GM19452 (cell line): ENCODE results near the gene GYG1.

Experiments used
- ATAC-seq: cut with Tn5 transposase; IDR thresholded peaks from one replicate; pipeline ENCODE4 v1.9.1; 2021; ENCODE audit not compliant: unreplicated experiment

The GYG1 gene

DNA sequence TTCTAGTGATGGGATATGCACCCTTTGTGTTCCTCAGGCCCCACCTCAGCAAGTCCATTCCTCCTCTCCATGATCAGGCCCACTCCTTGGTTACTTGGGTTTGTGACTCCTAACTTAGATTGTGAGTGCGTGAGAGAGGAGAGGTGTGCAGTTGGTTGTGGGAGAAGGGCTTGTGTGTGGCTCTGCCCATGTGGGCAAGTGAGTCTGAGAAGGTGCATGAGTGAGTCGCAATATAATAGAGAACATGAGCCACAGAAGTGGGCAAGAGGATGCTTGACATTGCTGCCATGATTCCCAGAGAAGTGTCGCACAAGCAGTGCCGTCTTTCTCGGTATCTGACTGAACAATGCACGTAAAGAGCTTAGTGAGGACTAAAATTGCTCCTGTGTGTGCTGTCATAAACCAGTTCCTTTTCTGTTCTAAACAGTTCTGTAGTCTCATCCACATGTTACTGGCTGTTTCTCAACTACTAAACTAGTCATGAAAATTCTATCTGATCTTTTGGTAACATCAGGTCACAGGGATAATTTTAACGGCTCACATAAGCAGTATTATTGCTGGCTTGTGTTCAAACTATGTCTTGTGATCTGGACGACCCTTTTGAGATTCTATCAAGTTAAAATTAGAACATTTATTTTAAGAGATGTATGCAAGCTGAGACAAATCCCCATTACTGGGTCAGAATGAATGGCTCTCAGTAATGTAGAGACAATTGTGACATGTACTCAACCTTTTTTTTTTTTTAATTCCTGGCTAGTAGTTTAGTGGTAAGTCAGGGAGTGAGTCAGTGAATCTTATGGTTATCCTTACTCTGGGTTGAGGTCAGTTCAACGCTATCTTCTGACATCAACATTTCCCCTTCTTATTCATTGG, 25.6 kb downstream of the GYG1 start:
- no peak for ATAC-seq

DNA sequence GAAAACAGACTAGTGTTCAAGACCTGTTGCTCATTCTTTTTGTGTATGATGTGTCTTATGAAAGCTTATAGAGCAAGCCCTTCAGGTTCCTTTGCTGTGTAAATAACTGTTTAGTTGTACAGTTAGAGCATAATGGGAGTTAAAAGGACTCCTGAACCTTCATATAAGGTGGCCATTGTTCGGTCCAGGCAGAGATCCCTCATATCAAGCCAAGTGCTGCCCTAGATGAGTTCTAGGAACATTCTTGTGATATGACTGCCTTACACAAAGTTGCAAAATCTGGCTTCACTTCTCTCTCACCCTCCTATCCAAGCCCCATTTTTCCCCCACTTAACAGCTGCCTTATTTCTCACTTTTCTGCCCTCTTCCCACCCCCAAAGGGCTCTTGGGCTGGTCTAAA, 26.9 kb downstream of the GYG1 start:
- ATAC-seq: no peak

DNA sequence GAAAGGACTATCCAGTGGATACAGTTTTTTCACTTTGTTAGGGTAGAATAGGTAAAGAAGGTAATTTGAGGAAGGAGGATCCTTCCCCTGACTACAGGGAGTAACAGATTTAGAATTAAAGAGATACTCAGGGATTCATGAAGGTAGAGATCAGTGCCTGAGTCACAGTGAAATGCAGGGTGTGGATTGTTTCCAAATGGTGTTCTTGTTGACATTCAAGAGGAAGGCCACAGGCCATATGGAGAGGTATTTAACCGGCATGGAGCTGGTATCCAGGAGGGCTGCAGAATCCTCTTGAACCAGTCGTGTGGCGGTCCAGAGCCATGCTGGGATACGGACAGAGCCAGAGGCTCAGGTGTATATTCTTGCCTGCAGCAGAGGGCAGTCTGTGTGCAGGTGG, 28.2 kb downstream of the GYG1 start:
- no peak for ATAC-seq

DNA sequence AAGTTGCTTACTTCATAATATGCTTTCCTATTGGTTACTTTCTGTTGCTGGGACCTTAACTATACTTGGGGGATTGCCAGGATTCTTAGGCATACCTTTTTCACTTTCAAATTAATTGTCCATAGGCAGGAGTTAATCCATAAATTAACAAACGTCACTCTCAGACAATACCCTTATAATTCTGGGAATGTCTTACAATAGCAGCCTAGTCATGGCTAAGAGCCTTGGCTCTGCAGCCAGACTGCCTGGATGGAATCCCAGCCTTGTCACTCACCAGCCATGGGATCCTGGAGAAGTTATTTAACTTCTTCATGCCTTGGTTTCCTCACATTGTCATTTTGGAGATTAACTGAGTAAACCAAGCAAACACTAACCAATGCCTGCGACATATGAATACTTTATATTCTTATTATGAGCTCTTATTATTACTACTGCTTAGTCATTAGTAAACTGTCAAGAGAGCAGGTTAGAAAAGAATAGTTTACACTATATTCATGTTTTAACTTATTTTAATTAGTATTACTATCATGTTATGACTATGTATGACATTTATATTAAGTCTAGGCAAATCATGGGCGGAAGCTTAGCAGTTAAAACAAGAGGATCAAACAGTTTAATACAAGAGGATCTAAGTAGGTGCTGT, 29.0 kb downstream of the GYG1 start:
- ATAC-seq: no peak

DNA sequence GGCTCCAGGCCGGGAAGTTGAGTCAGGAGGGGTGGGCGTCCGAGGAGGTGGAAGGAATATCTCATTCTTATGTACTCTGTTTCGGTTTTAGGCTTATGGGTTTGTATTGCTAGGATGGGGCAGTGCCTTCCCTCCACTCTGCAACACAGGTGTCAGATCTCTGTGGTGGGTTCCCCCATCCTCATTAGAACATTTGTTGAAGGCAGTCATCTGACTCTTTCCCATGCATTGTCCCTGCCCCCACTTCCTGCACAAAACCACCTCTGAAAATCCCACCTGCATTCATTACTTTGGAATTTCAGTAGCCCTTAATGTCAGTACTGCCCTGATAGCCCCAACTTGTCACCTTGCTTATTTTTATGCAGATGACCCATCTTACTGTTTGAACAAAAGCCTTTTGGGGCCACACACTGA, 29.5 kb downstream of the GYG1 start:
- ATAC-seq: no peak

DNA sequence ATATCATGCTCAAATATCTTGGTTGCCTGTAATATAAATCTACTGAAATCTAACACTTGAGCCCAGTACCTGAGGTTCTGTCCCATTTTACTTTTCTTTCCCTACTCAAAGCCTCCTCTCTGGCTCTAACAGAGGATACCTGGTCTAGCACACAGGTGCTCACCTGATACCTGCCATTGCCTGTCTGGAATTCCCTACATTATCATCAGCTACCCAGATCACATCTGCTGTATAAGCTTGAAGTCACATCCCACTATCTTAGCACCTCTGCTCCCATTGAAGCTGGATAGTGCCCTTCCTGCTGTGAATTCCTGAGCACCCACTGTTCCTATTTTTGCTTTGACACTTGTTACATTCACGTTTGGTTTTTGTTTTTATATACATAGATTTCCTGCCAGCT, 30.5 kb downstream of the GYG1 start:
- ATAC-seq: no peak

DNA sequence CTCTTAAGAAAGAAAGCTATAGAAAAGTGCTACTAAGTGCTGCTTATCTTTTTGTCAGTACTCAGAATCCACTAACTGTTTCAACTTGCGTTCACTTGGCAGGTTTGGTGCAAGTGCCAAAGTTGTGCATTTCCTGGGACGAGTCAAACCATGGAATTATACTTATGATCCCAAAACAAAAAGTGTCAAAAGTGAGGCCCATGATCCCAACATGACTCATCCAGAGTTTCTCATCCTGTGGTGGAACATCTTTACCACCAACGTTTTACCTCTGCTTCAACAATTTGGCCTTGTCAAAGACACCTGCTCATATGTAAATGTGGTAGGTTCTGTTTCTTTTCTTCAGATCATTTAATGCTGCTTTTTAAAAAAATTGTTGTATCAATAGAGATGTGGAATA, 32.6 kb downstream of the GYG1 start:
- ATAC-seq: no peak

DNA sequence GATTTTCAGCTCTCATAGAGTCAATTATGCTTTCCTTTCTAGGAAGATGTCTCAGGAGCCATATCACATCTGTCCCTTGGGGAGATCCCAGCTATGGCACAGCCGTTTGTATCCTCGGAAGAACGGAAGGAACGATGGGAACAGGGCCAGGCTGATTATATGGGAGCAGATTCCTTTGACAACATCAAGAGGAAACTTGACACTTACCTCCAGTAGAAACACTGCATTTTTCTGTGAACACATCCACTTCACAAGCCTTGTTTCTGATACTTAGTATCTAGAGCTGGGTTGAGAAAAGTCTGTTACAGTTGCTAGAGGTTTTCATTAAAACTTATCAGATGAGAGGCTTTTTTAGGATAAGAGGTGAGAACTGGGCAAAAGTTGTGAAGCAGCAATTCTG, 35.4 kb downstream of the GYG1 start:
- ATAC-seq: no peak

DNA sequence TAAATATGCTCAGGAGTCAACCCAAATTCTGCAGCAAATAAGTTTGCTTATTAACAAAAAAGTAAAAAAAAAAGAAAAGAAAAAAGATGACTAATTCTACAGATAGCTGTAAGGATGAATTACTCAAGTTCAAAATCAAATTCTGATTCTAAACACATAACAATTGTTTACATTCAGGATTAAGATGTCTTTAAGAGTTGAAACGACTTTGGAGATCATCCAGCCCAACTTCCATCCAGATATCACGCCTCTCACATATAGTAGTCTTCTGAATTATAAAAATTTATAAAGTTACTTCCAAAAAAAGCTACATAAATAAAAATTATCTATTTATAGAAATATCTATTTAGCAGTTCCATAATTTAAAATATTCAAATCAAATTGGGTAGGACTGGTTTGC, 39.8 kb downstream of the GYG1 start:
- no peak for ATAC-seq

DNA sequence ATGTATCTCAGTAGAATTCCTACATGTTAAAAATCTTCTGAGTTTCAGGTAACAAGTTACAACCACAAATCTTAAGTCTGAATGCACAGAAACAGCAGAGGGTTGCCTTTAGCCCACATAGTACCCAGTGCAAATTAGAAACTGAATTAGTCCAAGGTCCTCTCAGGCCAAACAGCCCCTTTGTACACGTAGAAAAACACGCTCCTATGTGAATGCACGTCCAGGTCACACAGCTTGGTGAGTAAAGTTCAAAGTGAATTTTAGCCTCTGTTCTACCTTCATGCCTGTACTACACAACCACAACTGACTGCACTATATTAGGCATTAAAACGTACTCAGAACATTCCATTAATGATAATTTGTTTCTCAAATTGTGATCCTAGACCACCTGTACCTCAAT, 46.3 kb downstream of the GYG1 start:
- ATAC-seq: no peak

DNA sequence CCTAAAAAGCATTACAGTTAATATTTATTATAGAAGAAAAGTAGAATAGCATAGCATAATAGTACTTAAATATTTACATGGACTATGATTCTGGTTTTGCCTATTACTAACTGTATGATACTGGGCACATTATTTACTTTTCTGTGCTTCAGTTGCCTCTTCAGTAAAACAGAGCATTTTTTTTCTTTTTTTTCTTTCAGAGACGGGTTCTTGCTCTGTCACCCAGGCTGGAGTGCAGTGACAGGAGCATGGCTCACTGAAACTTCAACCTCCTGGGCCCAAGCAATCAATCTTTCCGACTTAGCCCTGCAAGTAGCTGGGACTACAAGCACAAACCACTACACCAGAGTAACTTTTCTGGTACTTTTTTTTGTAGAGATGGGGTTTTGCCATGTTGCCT, 47.0 kb downstream of the GYG1 start:
- ATAC-seq: no peak

DNA sequence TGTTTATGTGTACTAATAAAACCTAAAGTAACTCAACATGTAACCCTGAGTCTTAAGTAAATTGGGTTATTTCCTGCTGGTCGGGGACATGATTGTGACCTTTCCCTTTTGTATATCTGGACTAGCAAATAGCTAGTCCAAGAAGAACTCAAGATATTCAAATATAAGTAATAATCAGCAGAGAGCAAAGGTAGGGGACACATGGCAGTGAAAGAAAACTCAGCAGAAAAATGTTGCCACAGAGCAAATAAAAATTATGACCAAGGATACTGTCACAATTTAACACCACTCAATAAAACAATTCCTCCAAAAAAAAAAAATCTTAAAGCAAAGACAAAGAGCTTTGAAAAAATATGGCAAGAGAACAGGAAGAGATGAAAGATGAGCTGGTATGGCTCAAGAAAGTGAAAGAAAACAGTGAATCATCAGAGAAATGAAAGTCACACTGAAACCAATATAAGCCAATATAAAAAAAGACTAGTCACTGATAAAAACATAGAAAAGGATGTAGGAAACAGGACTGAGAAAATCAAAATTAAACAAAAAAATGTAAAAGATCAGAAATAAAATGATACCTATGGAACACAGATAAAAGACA, 51.5 kb downstream of the GYG1 start:
- ATAC-seq: peak; percentile 82

DNA sequence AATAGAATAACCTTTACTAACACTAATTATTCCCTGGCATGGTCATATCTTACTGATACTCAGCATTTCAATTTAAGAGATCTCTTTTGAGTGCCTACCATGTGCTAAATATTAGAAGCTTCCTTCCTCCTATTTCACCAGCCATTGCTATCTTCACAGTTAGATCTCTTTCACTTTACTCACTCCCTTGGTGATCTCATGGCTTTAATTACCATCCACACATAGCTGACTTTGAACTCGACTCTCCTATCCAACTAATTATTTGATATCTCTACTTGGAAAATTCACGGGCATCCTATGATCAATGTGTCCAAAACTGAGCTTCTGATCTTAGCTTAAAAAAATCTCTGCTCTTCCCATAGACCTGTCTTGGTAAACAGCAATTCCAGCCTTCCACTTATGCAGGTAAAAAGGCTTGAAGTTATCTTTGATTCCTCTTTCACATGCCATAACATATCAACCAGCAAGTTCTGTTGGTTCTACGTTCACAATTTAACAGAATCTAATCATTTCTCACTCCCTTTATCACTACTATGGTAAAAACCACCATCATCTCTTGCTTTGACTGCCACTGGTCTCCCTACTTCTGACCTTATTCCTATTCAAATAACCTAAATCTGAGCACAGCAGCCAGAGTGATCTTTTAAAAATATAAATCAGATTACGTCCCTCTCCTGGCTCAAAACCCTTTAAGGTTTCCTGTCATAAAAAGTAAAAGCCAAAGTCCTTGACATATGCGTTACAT, 53.2 kb downstream of the GYG1 start:
- ATAC-seq: no peak

DNA sequence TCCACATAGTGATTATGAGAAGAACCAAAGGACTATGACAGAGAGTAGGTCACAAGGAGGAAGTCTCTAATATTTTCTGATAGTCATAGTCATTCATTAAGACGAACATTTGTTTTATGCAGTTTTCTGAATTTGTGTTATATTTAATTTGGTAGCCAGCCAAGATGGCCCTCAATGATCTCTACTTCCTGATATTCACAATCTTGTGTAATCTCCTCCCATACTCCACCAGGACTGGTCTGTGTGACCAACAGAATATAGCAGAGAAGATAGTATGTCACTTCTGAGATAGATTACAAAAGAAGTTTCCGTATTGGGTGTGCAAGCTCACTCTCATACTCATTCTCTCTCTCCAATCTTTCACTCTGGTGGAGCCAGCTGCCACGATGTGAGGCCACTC, 64.2 kb downstream of the GYG1 start:
- ATAC-seq: no peak

DNA sequence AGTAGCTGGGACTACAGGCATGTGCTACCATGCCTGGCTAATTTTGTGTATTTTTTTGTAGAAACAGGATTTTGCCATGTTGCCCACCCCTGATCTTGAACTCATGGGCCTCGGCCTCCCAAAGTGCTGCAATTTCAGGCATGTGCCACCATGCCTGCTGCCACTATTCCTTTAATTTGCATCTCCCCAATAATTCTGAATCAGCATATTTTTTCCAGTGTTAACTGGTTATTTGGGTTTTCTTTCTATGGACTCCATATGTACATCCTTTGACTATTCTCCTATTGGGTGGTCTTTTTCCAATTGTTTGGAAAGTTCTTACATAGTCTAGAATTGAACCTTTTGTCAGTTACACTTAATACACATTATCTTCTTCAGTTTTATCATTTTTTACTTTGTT, 66.9 kb downstream of the GYG1 start:
- ATAC-seq: no peak

DNA sequence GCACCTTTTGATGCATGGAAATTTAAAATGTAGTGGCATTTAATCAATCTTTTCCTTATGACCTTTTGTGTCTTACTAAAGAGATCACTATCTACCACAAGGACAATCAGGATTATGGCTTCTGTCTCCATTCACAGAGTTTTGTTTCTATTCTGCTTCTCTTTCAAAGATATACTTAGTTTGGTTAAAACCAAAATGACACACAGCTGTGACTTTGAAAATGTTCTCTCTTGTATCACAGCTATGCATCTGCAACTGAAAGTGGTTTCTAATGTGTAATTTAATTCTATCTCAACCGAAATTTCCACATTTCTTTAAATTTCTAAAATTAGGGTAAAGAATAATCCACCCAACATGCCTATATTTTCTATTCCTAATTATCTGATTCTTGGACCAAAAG, 67.3 kb downstream of the GYG1 start:
- no peak for ATAC-seq

DNA sequence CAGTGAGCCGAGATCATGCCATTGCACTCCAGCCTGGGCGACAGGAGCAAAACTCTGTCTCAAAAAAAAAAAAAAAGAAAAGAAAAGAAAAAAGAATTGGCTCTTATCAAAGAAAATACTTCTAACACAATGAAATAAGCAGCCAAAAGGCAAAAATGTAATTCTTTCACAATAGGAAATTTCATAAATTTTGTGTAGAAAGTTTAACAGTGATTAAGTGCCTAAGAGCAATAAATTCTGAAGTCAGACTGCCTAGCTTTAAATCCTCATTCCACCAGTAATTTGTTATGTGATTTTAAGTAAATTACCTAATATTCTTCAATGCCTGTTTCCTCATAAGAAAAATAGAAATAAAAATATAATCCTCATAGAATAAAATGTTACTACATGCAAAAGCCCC, 70.4 kb downstream of the GYG1 start:
- ATAC-seq: no peak

DNA sequence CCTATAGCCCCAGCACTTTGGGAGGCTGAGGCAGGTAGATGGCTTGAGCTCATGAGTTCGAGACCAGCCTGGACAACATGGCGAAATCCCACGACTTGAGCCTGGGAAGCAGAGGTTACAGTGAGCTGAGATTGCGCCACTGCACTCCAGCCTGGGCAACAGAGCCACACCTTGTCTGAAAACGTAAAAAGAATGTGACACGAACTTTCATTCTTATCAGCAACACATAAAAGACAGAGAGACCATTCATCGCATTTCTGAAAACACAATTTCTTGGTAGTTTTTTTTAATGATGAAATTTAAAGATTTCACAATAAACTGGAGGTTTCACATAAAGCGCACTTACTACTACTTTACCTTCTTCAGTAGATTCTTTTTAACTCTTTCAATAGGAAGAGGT, 76.5 kb downstream of the GYG1 start:
- no peak for ATAC-seq
